RWPE1 (cell line): ENCODE data around the gene ACTA2.

ENCODE experiments used
- CTCF ChIA-PET: fragments of 350-600 bp; sonication (Branson Sonifier 250); formaldehyde crosslinking; extraction: SDS; loops from one replicate; lab custom pipeline; 2021; lab: Yijun Ruan, JAX
- POLR2A ChIA-PET: fragments of 400-600 bp; formaldehyde crosslinking; extraction: SDS; loops from one replicate; lab custom pipeline; 2020; ENCODE audit warnings: antibody characterized with exemption; ENCODE audit not compliant: low non-redundant PET; lab: Yijun Ruan, JAX
- DNase-seq: peaks from one replicate; pipeline ENCODE4 v3.0.0; 2012; ENCODE audit warnings: low spot score
- H3K27ac ChIP-seq: fragments of 450-650 bp; 2 replicates; pipeline ENCODE4 v1.5.1; 2017
- CTCF ChIP-seq: fragments of 450-650 bp; conservative IDR thresholded peaks from 2 replicates; pipeline ENCODE4 v1.5.1; 2017; ENCODE audit warnings: low read depth, mild to moderate bottlenecking

ACTA2 gene

GRCh38 chr10:88926566-88927415, 25.8 kb downstream of the ACTA2 start:
- ChIA-PET POLR2A (no interaction called here), CTCF (interaction anchor here (2.1 to 2.5 kb wide), 2 partner anchors 8 to 91 kb away, joined by 6 to 7 read pairs; no protein-coding TSS in a partner anchor)
- no peak for DNase-seq
- H3K27ac ChIP-seq: no peak overlapping the region
- no peak for TF ChIP-seq CTCF

DNA sequence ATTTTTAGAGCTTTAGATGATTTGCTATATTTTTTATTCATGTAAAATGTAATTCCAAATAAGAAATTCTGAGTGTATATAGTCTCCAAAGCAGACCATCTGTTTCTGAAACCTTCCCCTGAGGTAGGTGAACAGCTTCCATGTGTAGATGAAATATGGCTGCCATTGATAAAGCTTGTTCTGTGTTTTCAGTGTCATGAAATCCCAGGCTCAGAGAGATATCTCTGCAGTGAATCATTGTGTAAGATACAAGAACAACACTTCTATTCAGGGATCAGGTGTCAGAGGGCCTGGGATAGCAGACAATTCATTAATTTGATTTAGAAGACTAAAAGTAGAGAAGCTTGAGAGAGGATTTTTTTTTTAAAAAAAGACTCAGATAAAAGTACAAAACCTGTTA, 29.1 kb downstream of the ACTA2 start:
- no peak for DNase-seq
- no peak overlapping the region for H3K27ac ChIP-seq
- CTCF ChIA-PET: interaction anchor here (0.6 to 1.7 kb wide), 3 partner anchors 11 to 447 kb away, joined by 3 to 5 read pairs (median 4); no protein-coding TSS in a partner anchor
- POLR2A ChIA-PET: interaction anchor here (0.7 kb wide), 1 partner anchor 66 kb away, joined by 3 read pairs; no protein-coding TSS in a partner anchor
- TF ChIP-seq CTCF: no peak

- H3K27ac ChIP-seq: no peak overlapping the region
- ChIA-PET POLR2A (no interaction called here), CTCF (no interaction called here)
- DNase-seq: no peak
- TF ChIP-seq CTCF: no peak
Measured at GRCh38 chr10:88922041-88922440, 30.5 kb downstream of the ACTA2 start.

DNA sequence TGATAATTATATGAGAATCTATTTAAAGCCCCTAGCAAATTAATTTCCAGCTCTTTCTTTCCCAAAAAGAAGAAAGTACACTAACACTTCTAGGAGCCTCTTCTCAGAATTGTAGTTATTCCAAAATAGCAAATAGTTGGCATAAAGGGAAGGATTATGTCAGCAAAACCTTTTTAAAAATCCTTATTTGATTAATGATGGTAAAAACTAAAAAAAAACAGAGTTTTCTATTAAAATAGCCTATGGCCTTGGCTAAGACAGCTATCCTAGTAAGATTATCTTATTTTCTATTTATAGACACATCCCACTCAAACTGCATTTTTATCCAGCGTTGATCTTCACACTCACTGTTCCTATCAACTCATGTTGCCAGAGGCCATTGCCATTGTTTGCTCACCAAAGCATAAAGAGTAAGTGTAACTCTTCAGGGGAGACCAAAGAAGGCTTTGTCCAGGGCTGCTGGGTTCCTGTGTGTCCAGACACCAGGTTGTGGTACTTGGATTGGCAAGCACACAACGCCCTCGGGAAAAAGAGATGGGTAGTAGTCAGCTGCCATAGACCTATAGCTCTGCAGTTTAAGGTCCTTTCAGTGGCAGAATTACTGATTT, 31.5 kb downstream of the ACTA2 start:
- no peak for DNase-seq
- ChIA-PET CTCF (interaction anchor here (0.7 to 2.0 kb wide), 2 partner anchors 9 to 11 kb away, joined by 3 to 6 read pairs; no protein-coding TSS in a partner anchor), POLR2A (interaction anchor here (1.0 kb wide), 1 partner anchor 41 kb away, joined by 3 read pairs; the partner anchor contains the start of gene STAMBPL1)
- no peak overlapping the region for H3K27ac ChIP-seq
- no peak for TF ChIP-seq CTCF

GRCh38 chr10:88920198-88920597, 32.4 kb downstream of the ACTA2 start:
- no peak for TF ChIP-seq CTCF
- ChIA-PET POLR2A (interaction anchor here (1.0 kb wide), 1 partner anchor 40 kb away, joined by 3 read pairs; the partner anchor contains the start of gene STAMBPL1), CTCF (interaction anchor here (0.5 to 2.0 kb wide), 4 partner anchors 12 to 67 kb away, joined by 3 to 6 read pairs (median 4); no protein-coding TSS in a partner anchor)
- H3K27ac ChIP-seq: no peak overlapping the region
- DNase-seq: no peak

DNA sequence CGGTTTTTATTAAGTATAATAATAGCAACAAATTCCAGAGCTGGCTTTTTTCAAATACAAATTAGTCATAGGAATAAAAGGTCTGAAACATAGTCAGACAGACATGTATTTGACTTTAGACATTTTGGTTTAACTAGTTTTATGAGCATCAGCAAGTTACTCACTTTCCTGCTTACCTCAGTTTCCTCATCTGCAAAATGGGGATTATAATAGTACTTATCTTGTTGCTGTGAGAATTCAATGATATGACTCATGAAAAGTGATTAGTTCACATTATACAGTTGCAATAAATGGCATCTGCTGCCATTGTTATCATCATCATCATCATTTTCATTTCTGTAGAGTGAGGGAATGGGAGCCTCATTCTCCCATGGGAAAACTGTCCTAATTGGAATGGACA, 33.5 kb downstream of the ACTA2 start:
- ChIA-PET CTCF (no interaction called here), POLR2A (no interaction called here)
- no peak for DNase-seq
- no peak overlapping the region for H3K27ac ChIP-seq
- no peak for TF ChIP-seq CTCF
